ENCODE results near the gene ANKDD1B. TPM values are rescaled to one million over a fixed set of nuclear protein-coding genes. Genes with fewer than 3 reads are reported as not detected.

The ANKDD1B gene
- total and polyA plus RNA-seq, 9 of the 15 experiments (the other 6 are each of a cell fraction or from before 2014, with no cell fraction given), result 0.04 to 0.29 (median 0.18) TPM; not detected in 1

DNA sequence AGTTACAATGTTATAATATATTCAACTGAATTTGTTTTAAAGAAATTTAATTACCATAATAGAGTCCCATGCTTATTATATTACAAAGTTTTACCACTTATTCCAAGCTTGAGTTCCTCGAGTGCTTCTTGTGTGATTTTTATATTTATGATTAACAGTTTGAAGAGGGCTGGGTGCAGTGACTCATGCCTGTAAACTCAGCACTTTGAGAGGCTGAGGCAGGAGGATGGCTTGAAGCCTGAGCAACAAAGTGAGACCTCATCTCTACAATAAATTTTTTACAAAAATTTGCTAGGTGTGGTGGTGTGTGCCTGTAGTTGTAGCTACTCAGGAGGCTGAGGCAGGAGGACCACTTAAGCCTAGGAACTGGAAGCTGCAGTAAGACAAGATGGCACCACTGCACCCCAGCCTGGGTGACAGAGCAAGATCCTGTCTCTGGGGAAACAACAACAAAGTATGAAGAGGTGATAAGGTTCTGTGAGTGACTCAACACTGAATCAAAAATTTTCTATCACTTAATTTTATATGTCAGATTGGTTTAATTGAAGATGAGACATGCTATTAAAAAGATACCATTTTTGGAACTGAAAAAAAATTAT is 96.8 kb downstream of the ANKDD1B start (continued):
- TF ChIP-seq CHD4 (IDR thresholded peaks at IDR 0.05; ENCODE audit: insufficient read depth, insufficient replicate concordance, low read depth, low read length, poor library complexity, severe bottlenecking) (no peak), TFAM (CRISPR knock-in tag; conservative IDR thresholded peaks at IDR 0.05) (no peak), ZNF232 (CRISPR knock-in tag; IDR thresholded peaks at IDR 0.05) (no peak), CEBPG (CRISPR knock-in tag; IDR thresholded peaks at IDR 0.05) (no peak), CEBPG (tag; conservative IDR thresholded peaks at IDR 0.05 in 1 of 2, IDR thresholded peaks at IDR 0.05 in 1 of 2) (no peak), ARID2 (IDR thresholded peaks at IDR 0.05) (no peak), ZNF253 (CRISPR knock-in tag; conservative IDR thresholded peaks at IDR 0.05) (no peak), CBX1 (IDR thresholded peaks at IDR 0.05; ENCODE audit: low read depth) (no peak), ZNF79 (CRISPR knock-in tag; IDR thresholded peaks at IDR 0.05; ENCODE audit: low read depth) (no peak), ZNF324 (CRISPR knock-in tag; IDR thresholded peaks at IDR 0.05) (no peak), HDAC1 (IDR thresholded peaks at IDR 0.05) (no peak), ZNF212 (CRISPR knock-in tag; IDR thresholded peaks at IDR 0.05) (no peak)
- TF ChIP-seq, protein P1, sequence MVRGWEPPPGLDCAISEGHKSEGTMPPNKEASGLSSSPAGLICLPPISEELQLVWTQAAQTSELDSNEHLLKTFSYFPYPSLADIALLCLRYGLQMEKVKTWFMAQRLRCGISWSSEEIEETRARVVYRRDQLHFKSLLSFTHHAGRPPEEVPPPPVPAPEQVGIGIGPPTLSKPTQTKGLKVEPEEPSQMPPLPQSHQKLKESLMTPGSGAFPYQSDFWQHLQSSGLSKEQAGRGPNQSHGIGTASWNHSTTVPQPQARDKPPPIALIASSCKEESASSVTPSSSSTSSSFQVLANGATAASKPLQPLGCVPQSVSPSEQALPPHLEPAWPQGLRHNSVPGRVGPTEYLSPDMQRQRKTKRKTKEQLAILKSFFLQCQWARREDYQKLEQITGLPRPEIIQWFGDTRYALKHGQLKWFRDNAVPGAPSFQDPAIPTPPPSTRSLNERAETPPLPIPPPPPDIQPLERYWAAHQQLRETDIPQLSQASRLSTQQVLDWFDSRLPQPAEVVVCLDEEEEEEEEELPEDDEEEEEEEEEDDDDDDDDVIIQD (CRISPR knock-in tag; IDR thresholded peaks at IDR 0.05), result no peak
- TF ChIP-seq, protein P2, sequence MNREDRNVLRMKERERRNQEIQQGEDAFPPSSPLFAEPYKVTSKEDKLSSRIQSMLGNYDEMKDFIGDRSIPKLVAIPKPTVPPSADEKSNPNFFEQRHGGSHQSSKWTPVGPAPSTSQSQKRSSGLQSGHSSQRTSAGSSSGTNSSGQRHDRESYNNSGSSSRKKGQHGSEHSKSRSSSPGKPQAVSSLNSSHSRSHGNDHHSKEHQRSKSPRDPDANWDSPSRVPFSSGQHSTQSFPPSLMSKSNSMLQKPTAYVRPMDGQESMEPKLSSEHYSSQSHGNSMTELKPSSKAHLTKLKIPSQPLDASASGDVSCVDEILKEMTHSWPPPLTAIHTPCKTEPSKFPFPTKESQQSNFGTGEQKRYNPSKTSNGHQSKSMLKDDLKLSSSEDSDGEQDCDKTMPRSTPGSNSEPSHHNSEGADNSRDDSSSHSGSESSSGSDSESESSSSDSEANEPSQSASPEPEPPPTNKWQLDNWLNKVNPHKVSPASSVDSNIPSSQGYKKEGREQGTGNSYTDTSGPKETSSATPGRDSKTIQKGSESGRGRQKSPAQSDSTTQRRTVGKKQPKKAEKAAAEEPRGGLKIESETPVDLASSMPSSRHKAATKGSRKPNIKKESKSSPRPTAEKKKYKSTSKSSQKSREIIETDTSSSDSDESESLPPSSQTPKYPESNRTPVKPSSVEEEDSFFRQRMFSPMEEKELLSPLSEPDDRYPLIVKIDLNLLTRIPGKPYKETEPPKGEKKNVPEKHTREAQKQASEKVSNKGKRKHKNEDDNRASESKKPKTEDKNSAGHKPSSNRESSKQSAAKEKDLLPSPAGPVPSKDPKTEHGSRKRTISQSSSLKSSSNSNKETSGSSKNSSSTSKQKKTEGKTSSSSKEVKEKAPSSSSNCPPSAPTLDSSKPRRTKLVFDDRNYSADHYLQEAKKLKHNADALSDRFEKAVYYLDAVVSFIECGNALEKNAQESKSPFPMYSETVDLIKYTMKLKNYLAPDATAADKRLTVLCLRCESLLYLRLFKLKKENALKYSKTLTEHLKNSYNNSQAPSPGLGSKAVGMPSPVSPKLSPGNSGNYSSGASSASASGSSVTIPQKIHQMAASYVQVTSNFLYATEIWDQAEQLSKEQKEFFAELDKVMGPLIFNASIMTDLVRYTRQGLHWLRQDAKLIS (CRISPR knock-in tag; IDR thresholded peaks at IDR 0.05), result no peak
- TF ChIP-seq, protein P3, sequence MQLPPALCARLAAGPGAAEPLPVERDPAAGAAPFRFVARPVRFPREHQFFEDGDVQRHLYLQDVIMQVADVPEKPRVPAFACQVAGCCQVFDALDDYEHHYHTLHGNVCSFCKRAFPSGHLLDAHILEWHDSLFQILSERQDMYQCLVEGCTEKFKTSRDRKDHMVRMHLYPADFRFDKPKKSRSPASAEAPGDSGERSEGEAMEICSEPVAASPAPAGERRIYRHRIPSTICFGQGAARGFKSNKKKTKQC (CRISPR knock-in tag; IDR thresholded peaks at IDR 0.05), result no peak
- TF ChIP-seq, protein P4, sequence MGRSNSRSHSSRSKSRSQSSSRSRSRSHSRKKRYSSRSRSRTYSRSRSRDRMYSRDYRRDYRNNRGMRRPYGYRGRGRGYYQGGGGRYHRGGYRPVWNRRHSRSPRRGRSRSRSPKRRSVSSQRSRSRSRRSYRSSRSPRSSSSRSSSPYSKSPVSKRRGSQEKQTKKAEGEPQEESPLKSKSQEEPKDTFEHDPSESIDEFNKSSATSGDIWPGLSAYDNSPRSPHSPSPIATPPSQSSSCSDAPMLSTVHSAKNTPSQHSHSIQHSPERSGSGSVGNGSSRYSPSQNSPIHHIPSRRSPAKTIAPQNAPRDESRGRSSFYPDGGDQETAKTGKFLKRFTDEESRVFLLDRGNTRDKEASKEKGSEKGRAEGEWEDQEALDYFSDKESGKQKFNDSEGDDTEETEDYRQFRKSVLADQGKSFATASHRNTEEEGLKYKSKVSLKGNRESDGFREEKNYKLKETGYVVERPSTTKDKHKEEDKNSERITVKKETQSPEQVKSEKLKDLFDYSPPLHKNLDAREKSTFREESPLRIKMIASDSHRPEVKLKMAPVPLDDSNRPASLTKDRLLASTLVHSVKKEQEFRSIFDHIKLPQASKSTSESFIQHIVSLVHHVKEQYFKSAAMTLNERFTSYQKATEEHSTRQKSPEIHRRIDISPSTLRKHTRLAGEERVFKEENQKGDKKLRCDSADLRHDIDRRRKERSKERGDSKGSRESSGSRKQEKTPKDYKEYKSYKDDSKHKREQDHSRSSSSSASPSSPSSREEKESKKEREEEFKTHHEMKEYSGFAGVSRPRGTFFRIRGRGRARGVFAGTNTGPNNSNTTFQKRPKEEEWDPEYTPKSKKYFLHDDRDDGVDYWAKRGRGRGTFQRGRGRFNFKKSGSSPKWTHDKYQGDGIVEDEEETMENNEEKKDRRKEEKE (IDR thresholded peaks at IDR 0.05; ENCODE audit: borderline replicate concordance in 1 of 2, control insufficient read depth in 1 of 2, low read depth in 2 of 2, low read length in 1 of 2), result no peak
- TF ChIP-seq, protein P5, sequence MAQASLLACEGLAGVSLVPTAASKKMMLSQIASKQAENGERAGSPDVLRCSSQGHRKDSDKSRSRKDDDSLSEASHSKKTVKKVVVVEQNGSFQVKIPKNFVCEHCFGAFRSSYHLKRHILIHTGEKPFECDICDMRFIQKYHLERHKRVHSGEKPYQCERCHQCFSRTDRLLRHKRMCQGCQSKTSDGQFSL (CRISPR knock-in tag; IDR thresholded peaks at IDR 0.05), result no peak
- TF ChIP-seq, protein P5 (tag; IDR thresholded peaks at IDR 0.05), result no peak

Measured in K562 (cell line).